GM19240 (cell line): ENCODE measurements around the gene RALY.

Source experiments
- DNase-seq: peaks from one replicate; pipeline ENCODE4 v3.0.0; 2011; ENCODE audit warnings: low spot score; ENCODE audit not compliant: insufficient read length

The RALY gene

DNA sequence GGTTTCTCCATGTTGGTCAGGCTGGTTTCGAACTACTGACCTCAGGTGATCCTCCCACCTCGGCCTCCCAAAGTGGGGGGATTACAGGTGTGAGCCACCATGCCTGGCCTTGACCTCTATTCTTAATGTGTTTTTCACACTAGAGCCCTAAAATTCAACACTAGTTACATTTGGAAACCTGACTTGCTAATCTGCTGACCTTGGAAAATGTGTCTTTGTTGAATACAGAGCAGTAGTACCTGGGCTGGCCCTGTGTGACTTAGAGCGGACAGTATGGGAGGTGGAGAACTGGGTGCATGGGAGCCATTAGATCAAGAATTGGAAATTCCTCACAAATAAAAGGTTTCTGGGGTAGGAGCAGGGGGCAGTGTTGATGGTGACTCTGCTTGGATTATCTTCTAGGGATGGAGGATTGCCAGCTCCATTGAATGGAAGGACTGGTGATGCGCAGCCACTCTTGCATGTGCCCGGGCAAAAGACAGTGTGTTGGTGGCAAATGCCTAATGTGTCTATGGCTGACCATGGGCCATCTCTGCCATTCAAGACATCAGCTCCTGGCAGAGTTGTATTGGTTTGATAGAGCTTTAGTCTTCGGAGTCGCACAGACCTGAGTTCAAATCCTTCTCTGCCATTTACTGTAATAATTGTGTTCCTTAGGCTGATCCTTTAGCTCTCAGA, 53.4 kb downstream of the RALY start:
- no peak for DNase-seq

DNA sequence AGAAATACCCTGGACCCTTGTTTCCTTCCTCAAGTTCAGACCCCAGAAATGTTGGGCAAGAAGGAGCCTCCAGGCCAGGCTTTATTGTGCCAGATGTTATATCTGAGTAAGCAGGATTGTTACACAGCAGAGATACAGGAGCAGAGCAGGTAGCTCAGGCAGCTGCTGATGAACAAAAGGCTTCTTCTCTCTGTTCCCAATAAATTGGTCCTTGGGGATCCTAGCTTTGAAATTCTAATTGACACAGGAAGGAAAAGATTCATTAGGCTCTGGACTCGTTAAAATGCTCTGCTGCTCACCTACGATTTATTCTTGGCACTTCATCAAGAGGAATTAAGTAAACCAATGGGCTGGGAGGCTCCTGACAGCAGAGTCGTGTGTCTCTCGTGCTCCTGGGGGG, 54.2 kb downstream of the RALY start:
- no peak for DNase-seq

GRCh38 chr20:34049389-34049788, 55.7 kb downstream of the RALY start:
- no peak for DNase-seq

- no peak for DNase-seq
Observed at GRCh38 chr20:34049897-34050695, 56.4 kb downstream of the RALY start.

DNA sequence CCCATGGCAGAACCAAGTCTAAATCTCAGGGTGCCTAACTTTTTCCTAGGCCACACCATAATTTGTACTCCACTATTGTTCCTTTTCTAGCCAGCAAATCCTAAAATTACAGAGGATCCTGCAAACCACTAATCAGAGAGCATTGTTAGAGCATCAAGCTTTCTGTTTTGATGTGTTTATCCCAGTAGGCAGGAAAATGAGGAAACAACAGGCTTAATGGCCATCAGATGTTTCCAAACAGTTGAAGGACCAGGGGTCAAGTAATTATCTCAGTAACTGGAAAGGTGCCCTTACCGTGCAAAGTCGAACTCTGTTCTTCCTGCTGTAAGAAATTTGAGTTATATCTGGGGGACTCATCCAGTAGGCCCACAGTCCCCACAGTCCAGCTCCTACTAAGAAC, 58.7 kb downstream of the RALY start:
- no peak for DNase-seq

GRCh38 chr20:34055290-34055689, 61.6 kb downstream of the RALY start:
- DNase-seq: no peak

DNA sequence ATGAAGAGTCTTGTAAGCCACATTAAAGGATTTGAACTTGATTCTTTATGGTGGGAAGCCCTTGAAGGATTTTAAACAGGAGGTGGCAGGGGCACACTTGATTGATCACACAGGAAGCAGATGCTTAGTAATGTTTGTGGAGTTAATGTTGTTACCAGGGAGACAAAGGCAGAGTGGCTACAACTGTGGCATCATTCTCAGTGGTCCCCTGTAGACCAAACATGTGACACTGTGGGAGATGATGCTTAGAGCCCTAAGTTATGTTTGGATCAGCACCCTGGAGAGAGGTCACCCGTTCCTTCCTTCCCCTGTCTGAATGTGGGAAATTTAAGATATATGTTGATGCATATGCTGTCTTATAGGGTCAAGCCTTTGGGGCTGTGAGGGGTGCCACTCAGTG, 65.1 kb downstream of the RALY start:
- no peak for DNase-seq

GRCh38 chr20:34060970-34061369, 67.3 kb downstream of the RALY start:
- DNase-seq: no peak

GRCh38 chr20:34061695-34062094, 68.0 kb downstream of the RALY start:
- DNase-seq: no peak

DNA sequence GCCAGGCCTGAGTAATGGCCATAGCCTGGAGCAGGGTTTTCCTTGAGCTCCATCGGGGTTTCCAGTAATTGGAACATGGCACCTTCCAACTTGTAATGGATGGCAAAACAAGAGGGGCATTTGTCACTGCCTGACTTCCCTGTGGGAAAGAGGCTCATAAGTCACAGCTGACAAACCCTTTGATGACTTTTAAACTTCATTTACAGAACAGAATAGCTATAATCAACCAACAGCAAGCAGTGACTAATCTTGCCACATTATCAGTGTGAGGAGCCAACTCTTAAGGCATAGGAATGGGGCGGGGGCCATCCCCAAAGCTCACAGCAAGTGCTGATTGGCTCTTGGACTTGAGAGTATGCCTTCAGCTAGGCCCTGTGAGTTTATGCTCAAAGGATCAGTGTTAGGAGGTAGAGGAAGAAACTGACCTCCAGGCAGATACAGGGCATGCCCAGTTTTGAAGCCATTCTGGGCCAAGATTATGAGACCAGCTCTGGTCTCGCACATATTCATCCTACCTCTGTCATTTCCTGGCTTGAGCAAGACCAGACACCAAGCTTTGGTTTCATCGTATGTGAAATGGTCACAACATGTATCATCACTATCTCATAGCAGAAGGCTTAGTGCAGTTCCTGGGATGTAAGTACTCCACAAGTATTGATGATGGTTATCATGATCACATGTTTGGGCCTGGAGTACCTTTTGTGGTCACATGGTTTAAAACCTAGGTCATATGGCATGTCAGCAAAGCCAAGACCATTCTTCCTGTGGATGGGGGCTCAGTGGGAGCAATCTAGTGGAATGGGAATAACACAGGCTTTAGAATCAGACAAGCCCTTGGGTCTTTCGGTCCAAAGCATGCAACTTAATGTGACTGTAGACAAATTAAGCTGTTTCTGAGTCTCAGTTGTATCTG, 69.1 kb downstream of the RALY start:
- no peak for DNase-seq

GRCh38 chr20:34064286-34064685, 70.6 kb downstream of the RALY start:
- no peak for DNase-seq

DNA sequence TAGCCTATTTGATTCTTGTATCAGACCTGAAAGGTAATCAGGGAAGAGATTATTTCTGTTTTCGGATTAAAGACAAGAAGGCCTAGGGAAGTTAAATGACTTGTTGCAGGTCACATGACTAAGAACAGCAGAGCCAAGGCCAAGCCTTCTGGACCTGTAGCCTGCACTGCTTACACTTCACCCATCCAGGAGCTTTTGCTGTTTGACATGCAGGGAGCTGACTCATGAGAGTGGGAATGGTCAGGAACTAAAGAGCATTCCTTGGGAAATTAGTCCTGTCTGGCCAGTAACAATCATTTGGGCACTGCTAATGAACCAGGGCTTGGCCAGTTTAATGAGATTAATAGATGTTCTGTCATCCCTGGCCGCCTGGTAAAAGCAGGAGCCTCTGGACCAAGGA, 71.5 kb downstream of the RALY start:
- no peak for DNase-seq

- no peak for DNase-seq
Observed at GRCh38 chr20:34066476-34067090, 72.9 kb downstream of the RALY start.

DNA sequence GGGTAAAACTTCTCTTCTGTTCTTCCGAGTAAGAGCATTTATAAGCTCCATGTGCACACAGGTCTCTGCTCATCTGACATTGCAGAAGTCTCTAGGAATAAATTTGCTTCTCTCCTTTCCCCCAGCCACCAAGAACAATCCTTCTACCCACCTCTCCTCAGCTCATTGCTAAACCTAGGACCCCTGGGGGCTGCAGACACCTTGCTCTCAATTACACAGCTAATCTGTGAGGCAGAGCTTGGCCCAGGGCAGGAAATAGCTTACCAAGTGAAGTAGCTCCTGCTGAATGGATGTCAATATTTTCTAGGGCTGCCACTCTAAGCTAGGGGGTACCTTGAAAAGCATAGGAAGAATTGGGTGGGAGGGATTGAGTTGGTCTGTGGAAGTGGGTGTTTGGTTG, 74.3 kb downstream of the RALY start:
- DNase-seq: no peak

DNA sequence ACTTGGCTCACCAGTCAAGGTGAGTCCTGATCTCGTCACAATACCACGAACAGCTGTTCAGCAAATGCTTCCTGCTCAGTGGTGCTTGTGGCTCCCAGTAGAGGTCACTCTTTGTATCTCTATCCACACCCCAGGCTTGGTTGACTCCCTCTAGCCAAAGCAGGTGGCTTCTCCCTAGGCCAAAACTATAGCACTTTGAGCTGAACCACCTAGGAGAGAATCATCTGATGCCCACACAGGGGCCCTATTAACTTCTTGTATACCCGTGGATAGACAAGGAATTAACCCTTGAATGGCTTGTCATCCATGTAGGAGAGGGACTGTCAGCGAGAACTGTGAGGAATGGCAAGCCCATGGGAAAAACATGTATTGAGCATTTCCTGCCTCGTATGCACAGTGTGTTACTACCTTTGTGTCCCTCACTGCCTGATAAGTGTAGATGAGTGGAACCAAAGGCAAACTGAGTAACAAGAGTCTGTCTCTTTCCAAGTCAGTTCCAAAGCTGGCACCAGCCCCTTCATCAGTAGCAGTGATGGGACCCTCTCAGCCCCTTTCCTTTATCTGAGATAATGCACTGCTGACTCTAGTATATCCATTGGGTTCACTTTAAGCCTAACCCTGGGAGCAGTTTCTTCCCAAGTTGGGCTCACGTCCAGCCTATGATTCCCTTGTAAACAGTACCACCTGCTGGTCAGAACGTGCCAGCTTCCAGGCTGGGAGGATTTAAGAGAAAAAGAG, 75.8 kb downstream of the RALY start:
- peak; percentile 62 for DNase-seq

- no peak for DNase-seq
Observed at GRCh38 chr20:34070079-34070439, 76.3 kb downstream of the RALY start.

- DNase-seq: no peak
Observed at GRCh38 chr20:34070859-34071258, 77.1 kb downstream of the RALY start.

- no peak for DNase-seq
Observed at GRCh38 chr20:34072076-34072475, 78.4 kb downstream of the RALY start.

DNA sequence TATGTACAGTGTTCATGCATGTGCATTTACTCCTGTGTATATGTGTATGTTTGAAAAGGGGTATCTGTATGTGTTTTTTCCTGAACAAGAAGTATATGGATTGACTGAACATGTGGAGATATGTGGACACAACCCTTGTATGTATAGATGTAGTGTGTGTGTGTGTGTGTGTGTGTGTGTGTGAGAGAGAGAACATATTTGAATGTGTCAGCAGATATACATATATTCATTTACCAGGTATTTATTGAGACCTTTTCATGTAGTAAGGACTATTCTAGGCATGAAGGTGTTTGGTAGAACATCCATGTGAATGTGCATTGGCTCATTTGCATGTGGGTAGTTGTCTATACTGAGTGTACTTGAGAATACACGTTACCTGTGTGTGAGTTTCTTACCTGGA, 79.1 kb downstream of the RALY start:
- no peak for DNase-seq

DNA sequence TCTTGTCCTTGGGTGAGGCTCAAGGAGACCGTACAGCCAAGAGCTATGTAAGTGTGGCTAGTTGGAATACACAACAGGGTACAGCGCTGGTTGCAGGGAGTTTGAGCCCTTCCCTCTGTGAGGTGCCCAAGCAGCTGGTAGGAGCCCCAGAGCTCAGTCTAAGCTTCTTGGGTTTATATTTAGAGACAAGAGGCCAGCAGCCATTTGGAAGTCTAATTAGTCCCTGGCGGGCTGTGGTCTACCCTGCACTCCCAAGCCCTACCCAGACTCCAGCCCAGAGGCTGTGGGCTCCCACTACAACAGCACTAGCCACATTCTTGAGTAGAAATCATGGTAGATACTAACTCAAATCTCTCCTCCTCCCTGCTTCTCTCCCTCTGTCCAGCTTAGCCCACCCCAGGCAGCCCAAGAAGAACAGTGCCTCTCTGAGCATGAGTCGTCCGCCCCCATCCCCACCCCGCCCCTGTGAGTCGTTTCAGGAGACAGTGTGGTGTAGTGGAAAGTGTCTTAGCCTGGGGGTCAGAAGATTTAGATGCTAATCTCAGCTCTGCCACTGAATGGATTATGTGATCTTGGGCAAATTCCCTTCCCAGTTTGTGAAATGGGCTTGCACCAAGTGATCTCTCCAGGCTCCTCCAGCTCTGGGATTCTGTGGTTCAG, 80.5 kb downstream of the RALY start:
- no peak for DNase-seq
